HepG2 (cell line): Measurements from ENCODE around the gene BMAL1. TPM values are rescaled to one million over a fixed set of nuclear protein-coding genes. Genes with fewer than 3 reads are reported as not detected.

Experiments used
- ATAC-seq: fragments of 200-7000 bp; cut with Tn5 transposase; 3 replicates; pipeline ENCODE4 v1.9.1; 2020; ENCODE audit warnings: mild to moderate bottlenecking, moderate library complexity
- BruUV-seq: library from RNA; stranded (reverse); fragments of 400-500 nt; replicated peaks from 2 replicates; lab custom pipeline; 2021; lab: Mats Ljungman, UMichigan
- CTCF ChIA-PET: fragments of 300-600 bp; formaldehyde crosslinking; extraction: SDS; loops from one replicate; lab custom pipeline; 2021; ENCODE audit warnings: low total read pairs, inconsistent platforms, low intra/inter-chr PET ratio; lab: Yijun Ruan, JAX
- POLR2A ChIA-PET: fragments of 350-600 bp; sonication (Branson Sonifier 250); formaldehyde crosslinking; loops from one replicate; lab custom pipeline; 2020; ENCODE audit warnings: antibody characterized with exemption, inconsistent platforms; lab: Yijun Ruan, JAX
- DNase-seq: peaks from one replicate; pipeline ENCODE4 v3.0.0-alpha.2; 2015; ENCODE audit warnings: low spot score
- FAIRE-seq: peaks from 3 replicates; lab custom pipeline; 2011; peaks lifted over from hg19 to GRCh38; lab: Jason Lieb, UNC
- H2AFZ ChIP-seq: one replicate; pipeline ENCODE4 v1.6.1; 2011; ENCODE audit warnings: low read length, inconsistent platforms
- H3K27ac ChIP-seq: fragments of 300-600 bp; 3 replicates; pipeline ENCODE4 v1.8.0; 2011; ENCODE audit warnings: mixed run types, mild to moderate bottlenecking, mixed read lengths, low read length, inconsistent platforms; ENCODE audit not compliant: insufficient read depth; ENCODE audit errors: extremely low read length
- H3K27me3 ChIP-seq, 2 experiments: fragments of 200-600 bp in 1 of 2; 2 replicates in 1 of 2; 3 replicates in 1 of 2; pipeline versions ENCODE4 v1.6.0 to v1.8.0; 2011; ENCODE audit warnings: low read length in 2 of 2, mild to moderate bottlenecking in 2 of 2, moderate library complexity in 2 of 2, inconsistent platforms in 1 of 2; ENCODE audit not compliant: insufficient read depth in 2 of 2, control insufficient read depth in 1 of 2
- H3K36me3 ChIP-seq, 2 experiments: fragments of 200-600 bp in 1 of 2; replicated peaks in 1 of 2; 2 replicates in 1 of 2; 3 replicates in 1 of 2; pipeline versions ENCODE4 v1.5.1 to v1.8.0; 2011; ENCODE audit warnings: low read length in 2 of 2, inconsistent platforms in 1 of 2; ENCODE audit not compliant: insufficient read depth in 2 of 2, control insufficient read depth in 1 of 2
- H3K4me1 ChIP-seq: 2 replicates; pipeline ENCODE4 v1.5.1; 2012; ENCODE audit warnings: low read length, inconsistent platforms; ENCODE audit not compliant: insufficient read depth
- H3K4me2 ChIP-seq: 2 replicates; pipeline ENCODE4 v1.6.0; 2011; ENCODE audit warnings: low read depth, low read length, inconsistent platforms
- H3K4me3 ChIP-seq, 3 experiments: fragments of 200-600 bp in 1 of 3; sonication (generic), shearing (Covaris generic) in 1 of 3; replicated peaks in 1 of 3; 2 replicates each; pipeline ENCODE4 v1.5.1; 2011 to 2016; ENCODE audit warnings: low read length in 3 of 3, inconsistent platforms in 2 of 3, low read depth in 2 of 3, mild to moderate bottlenecking in 2 of 3, control low read depth in 1 of 3, mixed read lengths in 1 of 3; ENCODE audit not compliant: insufficient read depth in 1 of 3
- H3K79me2 ChIP-seq: one replicate; pipeline ENCODE4 v1.6.1; 2011; ENCODE audit warnings: low read length, inconsistent platforms; ENCODE audit not compliant: insufficient read depth
- H3K9ac ChIP-seq: 2 replicates; pipeline ENCODE4 v1.6.0; 2011; ENCODE audit warnings: mild to moderate bottlenecking, low read depth, low read length, inconsistent platforms; ENCODE audit not compliant: insufficient read depth
- H3K9me3 ChIP-seq: 2 replicates; pipeline ENCODE4 v1.5.1; 2012; ENCODE audit warnings: mild to moderate bottlenecking, low read length
- H4K20me1 ChIP-seq: 2 replicates; pipeline ENCODE4 v1.6.0; 2011; ENCODE audit warnings: inconsistent platforms, mild to moderate bottlenecking, low read length, moderate library complexity; ENCODE audit not compliant: insufficient read depth
- CTCF ChIP-seq: sonication (generic); formaldehyde crosslinking; IDR thresholded peaks from 2 replicates; pipeline ENCODE4 v1.5.0; 2020; ENCODE audit warnings: mild to moderate bottlenecking, missing genetic modification reagents, moderate library complexity
- HBP1 ChIP-seq: IDR thresholded peaks from 2 replicates; pipeline ENCODE4 v1.6.1; 2016; ENCODE audit warnings: low read depth, control low read depth
- HHEX ChIP-seq: IDR thresholded peaks from 2 replicates; pipeline ENCODE4 v1.6.1; 2016; ENCODE audit warnings: control low read depth
- RORA ChIP-seq: sonication (generic); formaldehyde crosslinking; IDR thresholded peaks from 2 replicates; pipeline ENCODE4 v1.5.0; 2020; ENCODE audit warnings: mild to moderate bottlenecking, missing genetic modification reagents, moderate library complexity
- ZBTB38 ChIP-seq: sonication (generic); formaldehyde crosslinking; IDR thresholded peaks from 2 replicates; pipeline ENCODE4 v1.5.1; 2020; ENCODE audit warnings: mild to moderate bottlenecking, missing genetic modification reagents
- ZNF44 ChIP-seq: sonication (generic); formaldehyde crosslinking; IDR thresholded peaks from 2 replicates; pipeline ENCODE4 v1.5.1; 2020; ENCODE audit warnings: mild to moderate bottlenecking, missing genetic modification reagents
- WGBS: methylation state at CpG from one replicate; pipeline ENCODE4 v1.1.6; 2017; ENCODE audit warnings: low lambda C conversion rate; 5-methylcytosine and 5-hydroxymethylcytosine counted together
- in situ Hi-C: cut with HindIII; loops from 2 replicates; pipeline ENCODE4 v1.10.0; 2017; ENCODE audit warnings: low pct_unique_long_range_greater_than_20kb; ENCODE audit not compliant: extremely low pct_ligation_motif_present
- intact Hi-C: fragments of 100-400 bp; cut with micrococcal nuclease; formaldehyde crosslinking; loops from one replicate; pipeline ENCODE4 v1.10.0; 2022; ENCODE audit not compliant: unreplicated experiment
- polyA plus RNA-seq, 8 experiments: library from polyadenylated mRNA; depleted of rRNA in 3 of 8; stranded (reverse) in 7 of 8; unstranded in 1 of 8; fragments of >200 nt; fragmentation: Illumina TruSeq in 4 of 8; extraction: Trizol in 4 of 8; gene quantifications; 2 replicates each; pipeline versions ENCODE4 v1.2.1 to v1.2.3, GENCODE V29; 2011 to 2016; ENCODE audit warnings: low read depth in 4 of 8, missing spikeins in 1 of 8, mixed read lengths in 1 of 8; ENCODE audit not compliant: insufficient read depth in 1 of 8
- total RNA-seq, 5 experiments: library from RNA; depleted of rRNA; stranded (reverse); fragments of >200 nt; fragmentation: Illumina TruSeq; extraction: Trizol; gene quantifications; 2 replicates each; pipeline ENCODE4 v1.2.3, GENCODE V29; 2016; ENCODE audit warnings: low read depth in 1 of 5

Gene BMAL1
- total and polyA plus RNA-seq, 2 of the 13 experiments (the other 11 are each of a cell fraction or from before 2014, with no cell fraction given): 4.5 to 4.8 TPM

GRCh38 chr11:13298765-13299164, 21.2 kb downstream of the BMAL1 start:
- intact Hi-C loops: no loop called here
- Histone ChIP-seq H3K9ac (no peak overlapping the region), H3K27me3 (no peaks in the 10 kb centered on the region), H3K4me1 (peaks cover 17% of the 10 kb centered on the region; the same call in 1 of the 2 replicates), H3K27ac (no peak overlapping the region), H3K9me3 (no peaks in the 10 kb centered on the region), H2AFZ (no peak overlapping the region), H3K4me3 (no peak overlapping the region), H3K79me2 (no peaks in the 10 kb centered on the region)
- in situ Hi-C loops: no loop called here
- BruUV-seq: no TSS peak
- no peak for ATAC-seq
- TF ChIP-seq RORA (CRISPR knock-in tag) (no peak), ZNF44 (CRISPR knock-in tag) (no peak), HBP1 (CRISPR knock-in tag) (no peak), HHEX (CRISPR knock-in tag) (no peak), CTCF (CRISPR knock-in tag) (no peak), ZBTB38 (no peak)
- TF ChIP-seq, all 625 proteins: peak for 0
- no peak for FAIRE-seq
- H3K4me2 ChIP-seq: no peak overlapping the region
- H3K36me3 ChIP-seq: no peaks in the 10 kb centered on the region
- no peaks in the 10 kb centered on the region for H4K20me1 ChIP-seq
- POLR2A ChIA-PET: no interaction called here
- DNase-seq: no peak
- CTCF ChIA-PET: no interaction called here
- 63% methylated on average over 3 of the region's 4 CpGs for WGBS
